Calu3 (cell line): ENCODE data around the gene PROSER3. TPM values are rescaled to one million over a fixed set of nuclear protein-coding genes. Genes with fewer than 3 reads are reported as not detected.

Experiments
- BruUV-seq: library from RNA; stranded (reverse); fragments of 400-500 nt; replicated peaks from 2 replicates; lab custom pipeline; 2021; lab: Mats Ljungman, UMichigan
- CTCF ChIA-PET: fragments of 300-600 bp; sonication (Branson Sonifier 250); formaldehyde crosslinking; loops from one replicate; lab custom pipeline; 2022; ENCODE audit warnings: antibody characterized with exemption; lab: Charles Lee
- DNase-seq: peaks from one replicate; pipeline ENCODE4 v3.0.0; 2022
- H3K27ac Mint-ChIP-seq: one replicate; pipeline ENCODE4 v1.8.0; 2022; ENCODE audit warnings: mixed read lengths; ENCODE audit not compliant: unreplicated experiment
- H3K27me3 Mint-ChIP-seq: one replicate; pipeline ENCODE4 v1.8.0; 2022; ENCODE audit warnings: mixed read lengths; ENCODE audit not compliant: unreplicated experiment
- H3K36me3 Mint-ChIP-seq: one replicate; pipeline ENCODE4 v1.8.0; 2022; ENCODE audit warnings: mild to moderate bottlenecking, moderate library complexity, mixed read lengths; ENCODE audit not compliant: insufficient read depth, unreplicated experiment
- H3K4me1 Mint-ChIP-seq: one replicate; pipeline ENCODE4 v1.8.0; 2022; ENCODE audit warnings: mild to moderate bottlenecking, low read depth, mixed read lengths; ENCODE audit not compliant: unreplicated experiment
- H3K4me3 Mint-ChIP-seq: one replicate; pipeline ENCODE4 v1.8.0; 2022; ENCODE audit warnings: mild to moderate bottlenecking, low read depth, moderate library complexity, mixed read lengths; ENCODE audit not compliant: unreplicated experiment
- H3K9me3 Mint-ChIP-seq: one replicate; pipeline ENCODE4 v1.8.0; 2022; ENCODE audit warnings: low read depth, mixed read lengths; ENCODE audit not compliant: unreplicated experiment
- CTCF ChIP-seq: fragments of 200-600 bp; IDR thresholded peaks from one replicate; pipeline ENCODE4 v1.8.0; 2022; ENCODE audit warnings: antibody characterized with exemption; ENCODE audit not compliant: unreplicated experiment
- intact Hi-C: fragments of 100-400 bp; cut with micrococcal nuclease; formaldehyde crosslinking; loops from one replicate; pipeline ENCODE4 v1.10.0; 2022; ENCODE audit not compliant: unreplicated experiment
- total RNA-seq: library from RNA; stranded (reverse); gene quantifications from 2 replicates; pipeline ENCODE4 v1.2.3, GENCODE V29; 2022

PROSER3 gene
- total RNA-seq, 1 experiment from 2014 or later = 70.7 TPM

DNA sequence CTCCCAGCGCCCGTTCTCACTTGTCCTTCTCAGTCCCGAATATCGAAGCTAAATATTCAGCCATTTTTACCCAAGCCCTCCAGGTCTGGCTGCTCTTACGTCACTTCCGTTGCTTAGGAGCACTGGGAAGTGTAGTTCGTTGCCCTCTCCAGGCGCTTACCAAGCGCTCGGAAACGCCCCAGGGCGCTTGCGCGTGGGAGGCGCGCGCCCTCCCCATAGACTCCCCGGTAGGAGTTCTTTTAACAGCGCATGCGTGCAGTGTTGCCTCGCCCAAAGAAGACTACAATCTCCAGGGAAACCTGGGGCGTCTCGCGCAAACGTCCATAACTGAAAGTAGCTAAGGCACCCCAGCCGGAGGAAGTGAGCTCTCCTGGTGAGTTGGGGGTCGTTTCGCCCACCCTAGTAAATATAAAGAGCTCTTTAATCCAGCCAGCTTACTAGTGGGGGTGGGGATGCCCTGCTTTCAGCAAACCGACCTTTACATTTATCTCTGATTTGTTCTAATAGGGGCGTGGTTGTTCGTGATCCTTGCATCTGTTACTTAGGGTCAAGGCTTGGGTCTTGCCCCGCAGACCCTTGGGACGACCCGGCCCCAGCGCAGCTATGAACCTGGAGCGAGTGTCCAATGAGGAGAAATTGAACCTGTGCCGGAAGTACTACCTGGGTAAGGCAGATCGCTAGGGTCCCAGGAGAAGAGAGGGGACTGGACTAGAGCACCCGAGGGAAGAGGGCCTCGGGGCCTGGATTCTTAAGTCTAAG lies 12.5 kb upstream of the PROSER3 start, which contains the start of the genes PSENEN and U2AF1L4:
Gene PSENEN, plus strand, starts transcription at position 324 of the 759 bp plus-strand sequence. Its CDS starts 280 bp downstream, at position 604.
Gene U2AF1L4, minus strand, starts transcription at position 91 of the 759 bp plus-strand sequence. Its CDS starts 27 bp downstream, at position 64.
- H3K4me3 Mint-ChIP-seq = peak within 1 kb of the TSS; percentile 96
- CTCF ChIA-PET = interaction anchor here (0.6 to 1.9 kb wide), 8 partner anchors 33 to 690 kb away, joined by 3 to 13 read pairs (median 6); partner anchors contain the start of genes COX6B1 and KIRREL2
- no peaks in the 10 kb centered on the region for H3K27me3 Mint-ChIP-seq
- intact Hi-C loops = loop anchor here (10.0 kb wide), 1 partner anchor 189 kb away; the partner anchor contains the start of gene LRFN3
- TF ChIP-seq CTCF = no peak
- H3K9me3 Mint-ChIP-seq = no peaks in the 10 kb centered on the region
- peak within 1 kb of the TSS; percentile 100 for H3K27ac Mint-ChIP-seq
- BruUV-seq = TSS peak; percentile 77
- peak; percentile 97 for DNase-seq
- peaks cover 68% of the 10 kb centered on the region for H3K36me3 Mint-ChIP-seq
- H3K4me1 Mint-ChIP-seq = peaks cover 51% of the 10 kb centered on the region

DNA sequence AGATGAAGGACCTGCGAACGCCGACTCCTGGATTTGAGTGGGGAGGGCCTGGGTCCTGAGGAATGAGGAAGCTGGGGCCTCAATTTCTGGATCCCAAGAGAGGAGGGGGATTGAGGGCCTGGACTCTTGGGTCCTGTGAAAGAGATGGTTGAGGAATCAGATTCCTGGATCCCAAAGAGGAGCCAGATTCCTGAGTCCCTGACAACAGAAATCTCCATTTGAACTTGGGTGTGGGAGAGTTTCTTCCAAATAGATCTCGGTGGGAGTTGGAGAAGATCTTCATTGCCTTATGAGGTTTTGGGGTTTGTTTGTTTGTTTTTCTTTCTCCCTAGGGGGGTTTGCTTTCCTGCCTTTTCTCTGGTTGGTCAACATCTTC lies 11.9 kb upstream of the PROSER3 start:
- no peak for TF ChIP-seq CTCF
- CTCF ChIA-PET = interaction anchor here (0.6 to 1.9 kb wide), 5 partner anchors 32 to 284 kb away, joined by 3 to 13 read pairs (median 3); partner anchors contain the start of genes COX6B1 and KIRREL2
- no TSS peak for BruUV-seq
- Mint-ChIP-seq H3K4me1 (peaks cover 45% of the 10 kb centered on the region), H3K36me3 (peaks cover 62% of the 10 kb centered on the region), H3K27ac (peak overlapping the region; percentile 100), H3K9me3 (no peaks in the 10 kb centered on the region), H3K4me3 (peak overlapping the region; percentile 96), H3K27me3 (no peaks in the 10 kb centered on the region)
- intact Hi-C loops = loop anchor here (10.0 kb wide), 1 partner anchor 189 kb away; the partner anchor contains the start of gene LRFN3
- no peak for DNase-seq

- H3K27ac Mint-ChIP-seq = peak overlapping the region; percentile 100
- no peak for DNase-seq
- no peaks in the 10 kb centered on the region for H3K27me3 Mint-ChIP-seq
- intact Hi-C loops = loop anchor here (10.0 kb wide), 1 partner anchor 188 kb away; the partner anchor contains the start of gene LRFN3
- peaks cover 60% of the 10 kb centered on the region for H3K36me3 Mint-ChIP-seq
- H3K4me3 Mint-ChIP-seq = peak overlapping the region; percentile 96
- peaks cover 45% of the 10 kb centered on the region for H3K4me1 Mint-ChIP-seq
- CTCF ChIA-PET = interaction anchor here (0.7 kb wide), 1 partner anchor 59 kb away, joined by 3 read pairs; no protein-coding TSS in a partner anchor
- BruUV-seq = no TSS peak
- no peaks in the 10 kb centered on the region for H3K9me3 Mint-ChIP-seq
- TF ChIP-seq CTCF = no peak
Observed at GRCh38 chr19:35746531-35746930, 11.4 kb upstream of the PROSER3 start.

DNA sequence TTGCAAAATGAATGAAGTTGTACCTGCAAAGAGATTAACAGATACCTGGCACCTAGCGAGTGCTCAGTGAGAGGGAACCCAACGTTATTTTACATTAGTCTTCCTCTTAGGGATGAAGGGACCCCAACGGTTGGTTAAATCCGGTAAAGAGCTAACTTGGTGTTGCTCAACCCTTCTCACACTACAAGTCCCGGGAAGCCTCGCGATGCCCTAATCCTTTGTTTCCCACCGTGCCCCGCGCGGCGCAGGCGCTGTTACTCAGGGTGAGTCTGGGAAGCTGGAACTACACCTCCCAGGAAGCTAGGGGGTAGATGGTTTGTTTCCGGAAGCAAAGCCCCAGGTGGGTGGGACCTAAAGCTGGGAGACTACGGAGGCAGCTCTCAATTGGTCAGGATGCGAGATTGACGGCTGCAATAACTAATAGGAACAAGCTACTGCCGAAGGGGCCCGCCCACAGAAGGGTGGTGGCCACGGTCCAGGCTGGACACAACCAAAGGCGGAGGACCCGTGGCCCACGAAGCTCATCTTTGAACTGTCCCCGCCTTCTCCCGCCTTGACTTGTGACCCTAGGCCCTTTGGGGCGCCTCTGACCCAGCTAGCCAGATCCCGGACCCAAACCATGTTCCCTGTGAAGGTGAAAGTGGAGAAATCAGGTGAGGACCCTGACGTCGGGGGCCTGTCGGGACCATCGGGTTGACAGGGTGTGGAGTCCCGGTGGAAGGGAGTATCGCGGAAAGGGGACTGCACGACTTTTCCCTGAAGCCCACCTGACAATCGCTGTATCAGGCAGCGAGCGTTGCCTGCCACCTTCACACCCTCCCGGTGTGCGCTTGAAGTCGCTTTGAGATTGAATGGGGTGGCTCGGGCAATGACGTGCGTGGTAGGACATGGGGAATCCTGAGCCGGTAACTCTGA lies 9.6 kb upstream of the PROSER3 start, which contains the start of gene LIN37:
Gene LIN37, plus strand, starts transcription at position 471 of the 915 bp plus-strand sequence. Its CDS starts 149 bp downstream, at position 620.
- Mint-ChIP-seq H3K4me1 (peaks cover 45% of the 10 kb centered on the region), H3K27ac (peak within 1 kb of the TSS; percentile 93), H3K4me3 (peak within 1 kb of the TSS; percentile 90), H3K36me3 (peaks cover 54% of the 10 kb centered on the region), H3K27me3 (no peaks in the 10 kb centered on the region), H3K9me3 (no peaks in the 10 kb centered on the region)
- intact Hi-C loops = loop anchor here (10.0 kb wide), 1 partner anchor 186 kb away; the partner anchor contains the start of gene LRFN3
- TSS peak; percentile 23 for BruUV-seq
- CTCF ChIA-PET = interaction anchor here (0.6 to 1.4 kb wide), 9 partner anchors 11 to 235 kb away, joined by 3 to 12 read pairs (median 4); partner anchors contain the start of gene DMKN
- peak; percentile 99 for DNase-seq
- no peak for TF ChIP-seq CTCF
